IMR-90 (cell line): ENCODE results near the gene SLC8A1. TPM values are rescaled to one million over a fixed set of nuclear protein-coding genes. Genes with fewer than 3 reads are reported as not detected.

Source experiments
- ATAC-seq: fragments of 200-7000 bp; cut with Tn5 transposase; 2 replicates; pipeline ENCODE4 v1.9.1; 2020; ENCODE audit warnings: low read depth, mild to moderate bottlenecking, moderate library complexity
- BruUV-seq: library from RNA; stranded (reverse); fragments of 400-500 nt; replicated peaks from 2 replicates; lab custom pipeline; 2021; lab: Mats Ljungman, UMichigan
- CTCF ChIA-PET: fragments of 300-600 bp; formaldehyde crosslinking; extraction: SDS; loops from one replicate; lab custom pipeline; 2021; ENCODE audit warnings: antibody characterized with exemption; lab: Yijun Ruan, JAX
- POLR2A ChIA-PET: fragments of 300-600 bp; sonication (Branson Sonifier 250); formaldehyde crosslinking; loops from one replicate; lab custom pipeline; 2022; ENCODE audit warnings: antibody characterized with exemption; ENCODE audit not compliant: unreplicated experiment; lab: Charles Lee
- DNase-seq: peaks from one replicate; pipeline ENCODE4 v3.0.0; 2013
- H2AFZ ChIP-seq: replicated peaks from 2 replicates; pipeline ENCODE3; 2013; ENCODE audit warnings: low read length, mild to moderate bottlenecking; ENCODE audit not compliant: poor library complexity
- H2AK5ac ChIP-seq: 2 replicates; pipeline ENCODE4 v1.6.1; 2013; ENCODE audit warnings: low read depth, low read length, inconsistent platforms
- H2AK9ac ChIP-seq: replicated peaks from 2 replicates; pipeline ENCODE3; 2013; ENCODE audit warnings: mild to moderate bottlenecking, low read depth, low read length, moderate library complexity; ENCODE audit not compliant: poor library complexity
- H2BK120ac ChIP-seq: 2 replicates; pipeline ENCODE4 v1.6.1; 2013; ENCODE audit warnings: low read depth, low read length, inconsistent platforms
- H2BK15ac ChIP-seq: 3 replicates; pipeline ENCODE4 v1.6.1; 2013; ENCODE audit warnings: low read depth, low read length, inconsistent platforms
- H2BK20ac ChIP-seq: 2 replicates; pipeline ENCODE4 v1.6.1; 2013; ENCODE audit warnings: low read depth, mild to moderate bottlenecking, inconsistent platforms, low read length, moderate library complexity
- H2BK5ac ChIP-seq: 2 replicates; pipeline ENCODE4 v1.6.1; 2013; ENCODE audit warnings: mild to moderate bottlenecking, low read depth, low read length, inconsistent platforms; ENCODE audit not compliant: poor library complexity, severe bottlenecking
- H3K14ac ChIP-seq: replicated peaks from 2 replicates; pipeline ENCODE4 v1.6.1; 2013; ENCODE audit warnings: low read depth, low read length, inconsistent platforms
- H3K18ac ChIP-seq: 2 replicates; pipeline ENCODE4 v1.6.1; 2013; ENCODE audit warnings: low read depth, low read length, control low read depth
- H3K23ac ChIP-seq: 2 replicates; pipeline ENCODE4 v1.6.1; 2013; ENCODE audit warnings: low read depth, low read length, inconsistent platforms
- H3K27ac ChIP-seq: 2 replicates; pipeline ENCODE4 v1.5.1; 2013; ENCODE audit warnings: mild to moderate bottlenecking, control low read depth, low read length; ENCODE audit not compliant: insufficient read depth
- H3K27me3 ChIP-seq: 2 replicates; pipeline ENCODE4 v1.6.1; 2013; ENCODE audit warnings: low read length; ENCODE audit not compliant: control insufficient read depth, insufficient read depth
- H3K36me3 ChIP-seq: 2 replicates; pipeline ENCODE4 v1.6.1; 2013; ENCODE audit warnings: low read length, mixed read lengths; ENCODE audit not compliant: control insufficient read depth, insufficient read depth
- H3K4ac ChIP-seq: 2 replicates; pipeline ENCODE4 v1.6.1; 2013; ENCODE audit warnings: low read depth, low read length, inconsistent platforms
- H3K4me1 ChIP-seq: 2 replicates; pipeline ENCODE4 v1.6.1; 2013; ENCODE audit warnings: low read length, mixed read lengths; ENCODE audit not compliant: control insufficient read depth, insufficient read depth
- H3K4me2 ChIP-seq: 2 replicates; pipeline ENCODE4 v1.6.1; 2013; ENCODE audit warnings: low read depth, mild to moderate bottlenecking, control low read depth, low read length, moderate library complexity
- H3K4me3 ChIP-seq: 2 replicates; pipeline ENCODE4 v1.5.1; 2013; ENCODE audit warnings: low read depth, mild to moderate bottlenecking, control low read depth, low read length, moderate library complexity; ENCODE audit not compliant: insufficient read depth
- H3K56ac ChIP-seq: 2 replicates; pipeline ENCODE4 v1.6.1; 2013; ENCODE audit warnings: low read length, inconsistent platforms; ENCODE audit not compliant: insufficient read depth; ENCODE audit errors: extremely low read depth
- H3K79me1 ChIP-seq, 2 experiments: 2 replicates each; pipeline ENCODE4 v1.6.1; 2013; ENCODE audit warnings: low read length in 2 of 2, inconsistent platforms in 1 of 2, low read depth in 1 of 2
- H3K9ac ChIP-seq: 2 replicates; pipeline ENCODE4 v1.6.1; 2013; ENCODE audit warnings: low read depth, low read length, control low read depth
- H3K9me1 ChIP-seq: 2 replicates; pipeline ENCODE4 v1.6.1; 2013; ENCODE audit warnings: low read length, inconsistent platforms; ENCODE audit not compliant: insufficient read depth
- H3K9me3 ChIP-seq: 2 replicates; pipeline ENCODE4 v1.6.1; 2013; ENCODE audit warnings: low read length; ENCODE audit not compliant: control insufficient read depth, insufficient read depth
- H4K20me1 ChIP-seq: 2 replicates; pipeline ENCODE4 v1.6.1; 2013; ENCODE audit warnings: low read length, inconsistent platforms; ENCODE audit not compliant: insufficient read depth
- H4K5ac ChIP-seq: 2 replicates; pipeline ENCODE4 v1.6.1; 2013; ENCODE audit warnings: mild to moderate bottlenecking, low read depth, low read length, control low read depth
- H4K8ac ChIP-seq, 2 experiments: 2 replicates each; pipeline ENCODE4 v1.6.1; 2013; ENCODE audit warnings: low read depth in 2 of 2, low read length in 2 of 2, control low read depth in 1 of 2, inconsistent platforms in 1 of 2
- H4K91ac ChIP-seq: 2 replicates; pipeline ENCODE4 v1.6.1; 2013; ENCODE audit warnings: low read depth, low read length, inconsistent platforms; ENCODE audit not compliant: insufficient read depth
- BHLHE40 ChIP-seq: fragments of 150-350 bp; IDR thresholded peaks from 2 replicates; pipeline ENCODE4 v1.6.1; 2016; ENCODE audit warnings: mild to moderate bottlenecking, low read depth, low read length
- CEBPB ChIP-seq: IDR thresholded peaks from 2 replicates; pipeline ENCODE4 v1.6.1; 2012; ENCODE audit warnings: low read depth, low read length, improper control_type of control experiment
- CHD1 ChIP-seq: IDR thresholded peaks from 2 replicates; pipeline ENCODE4 v1.6.1; 2012; ENCODE audit warnings: low read depth, low read length, improper control_type of control experiment
- FOS ChIP-seq: fragments of 150-350 bp; IDR thresholded peaks from 2 replicates; pipeline ENCODE4 v1.6.1; 2016; ENCODE audit warnings: low read depth, low read length
- MAFK ChIP-seq: IDR thresholded peaks from 2 replicates; pipeline ENCODE4 v1.6.1; 2012; ENCODE audit warnings: low read depth, low read length, improper control_type of control experiment
- MAZ ChIP-seq: IDR thresholded peaks from 2 replicates; pipeline ENCODE4 v1.6.1; 2012; ENCODE audit warnings: low read depth, mild to moderate bottlenecking, low read length, improper control_type of control experiment, moderate library complexity, borderline replicate concordance
- MXI1 ChIP-seq: IDR thresholded peaks from 2 replicates; pipeline ENCODE4 v1.6.1; 2012; ENCODE audit warnings: low read depth, mild to moderate bottlenecking, low read length, moderate library complexity, borderline replicate concordance
- NFE2L2 ChIP-seq: fragments of 150-350 bp; IDR thresholded peaks from 2 replicates; pipeline ENCODE4 v1.6.1; 2016; ENCODE audit warnings: low read depth, mild to moderate bottlenecking, low read length
- POLR2A ChIP-seq: IDR thresholded peaks from 2 replicates; pipeline ENCODE4 v1.6.1; 2012; ENCODE audit warnings: mild to moderate bottlenecking, low read depth, low read length
- RAD21 ChIP-seq: IDR thresholded peaks from 2 replicates; pipeline ENCODE4 v1.6.1; 2012; ENCODE audit warnings: low read length, improper control_type of control experiment
- RCOR1 ChIP-seq: IDR thresholded peaks from 2 replicates; pipeline ENCODE4 v1.6.1; 2012; ENCODE audit warnings: mild to moderate bottlenecking, low read length, improper control_type of control experiment; ENCODE audit not compliant: insufficient replicate concordance
- RFX5 ChIP-seq: IDR thresholded peaks from 2 replicates; pipeline ENCODE4 v1.8.0; 2012; ENCODE audit warnings: low read depth, mild to moderate bottlenecking, low read length, moderate library complexity
- SMC3 ChIP-seq: fragments of 150-350 bp; IDR thresholded peaks from 2 replicates; pipeline ENCODE4 v1.6.1; 2016; ENCODE audit warnings: low read depth, mild to moderate bottlenecking, antibody characterized with exemption, low read length, moderate library complexity
- WGBS, 2 experiments: methylation state at CpG; one replicate each; pipeline versions ENCODE4 v1.1.5 to v1.1.7; 2013; ENCODE audit warnings: missing lambda C conversion rate in 2 of 2; ENCODE audit not compliant: insufficient read length in 1 of 2; ENCODE audit errors: extremely low coverage in 2 of 2; 5-methylcytosine and 5-hydroxymethylcytosine counted together
- dilution Hi-C: fragments of 300-500 bp; cut with HindIII; formaldehyde crosslinking; loops from one replicate; pipeline ENCODE4 v1.14.3; 2018; ENCODE audit warnings: low sequenced_read_pairs; ENCODE audit not compliant: unreplicated experiment
- in situ Hi-C: fragments of 300-500 bp; cut with MboI; formaldehyde crosslinking; loops from 3 replicates; pipeline ENCODE4 v1.14.3; 2019; ENCODE audit warnings: low sequenced_read_pairs, inconsistent platforms, mixed read lengths
- intact Hi-C: fragments of 100-400 bp; cut with micrococcal nuclease; formaldehyde crosslinking; loops from 2 replicates; pipeline ENCODE4 v1.10.0; 2022
- polyA plus RNA-seq, 3 experiments: library from polyadenylated mRNA; depleted of rRNA; stranded (reverse); fragments of >200 nt; gene quantifications; 2 replicates each; pipeline ENCODE4 v1.2.3, GENCODE V29; 2012; ENCODE audit warnings: low replicate concordance in 1 of 3
- total RNA-seq: library from RNA; depleted of rRNA; stranded (reverse); fragments of >200 nt; gene quantifications from 2 replicates; pipeline ENCODE4 v1.2.3, GENCODE V29; 2012
- TF ChIP-seq, protein P1 (sequence below): fragments of 150-350 bp; IDR thresholded peaks from 2 replicates; pipeline ENCODE4 v1.6.1; 2017; ENCODE audit warnings: mild to moderate bottlenecking, antibody characterized with exemption, low read length, low read depth
- TF ChIP-seq, protein P2 (sequence below): conservative IDR thresholded peaks from 2 replicates; pipeline ENCODE4 v1.5.1; 2012; ENCODE audit warnings: mild to moderate bottlenecking, low read depth, low read length, improper control_type of control experiment
- TF ChIP-seq, protein P3 (sequence below): fragments of 150-350 bp; IDR thresholded peaks from 2 replicates; pipeline ENCODE4 v1.6.1; 2016; ENCODE audit warnings: low read depth, mild to moderate bottlenecking, low read length, moderate library complexity, borderline replicate concordance

Gene SLC8A1
- total and polyA plus RNA-seq, 2 of the 4 experiments (the other 2 are of a cell fraction), result 7.7 to 57.0 TPM

DNA sequence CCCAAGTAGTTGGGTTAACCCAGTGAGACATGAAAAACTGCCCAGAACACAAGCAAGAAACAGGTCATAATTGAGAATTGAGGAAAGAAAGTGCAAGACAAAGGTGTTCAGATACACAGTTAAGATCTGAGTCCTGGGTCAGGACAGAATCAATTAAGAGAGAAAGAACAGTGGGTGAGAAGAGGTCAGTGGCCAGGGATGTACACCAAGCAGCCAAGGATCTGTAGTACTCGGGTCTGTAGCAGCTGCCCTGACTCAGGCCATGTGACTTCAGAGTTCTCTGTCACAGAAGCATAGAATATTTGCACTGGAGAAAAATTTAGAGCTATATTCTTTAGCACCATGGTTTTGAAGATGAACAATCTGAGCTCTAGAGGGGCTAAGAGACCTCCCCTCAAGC lies 141.6 kb downstream of the SLC8A1 start:
- Histone ChIP-seq H3K4me2 (no peak overlapping the region), H2AFZ (no peak overlapping the region), H3K9me3 (no peaks in the 10 kb centered on the region), H2BK20ac (no peak overlapping the region), H3K4me1 (no peaks in the 10 kb centered on the region), H3K4me3 (no peak overlapping the region), H3K27ac (no peak overlapping the region), H4K8ac (no peak overlapping the region), H3K23ac (no peak overlapping the region), H4K5ac (no peak overlapping the region), H4K20me1 (no peaks in the 10 kb centered on the region), H2AK9ac (no peak overlapping the region), H3K9me1 (no peaks in the 10 kb centered on the region), H3K79me1 (peaks cover 0 to 8% of the 10 kb centered on the region in 2 experiments; a peak in 2 of 4 replicates), H4K91ac (no peak overlapping the region), H2AK5ac (no peak overlapping the region), H3K56ac (no peak overlapping the region), H2BK15ac (no peak overlapping the region), H2BK5ac (no peak overlapping the region), H3K18ac (no peak overlapping the region), H3K4ac (no peak overlapping the region), H2BK120ac (no peak overlapping the region), H3K14ac (no peak overlapping the region), H3K9ac (no peak overlapping the region), H3K27me3 (no peaks in the 10 kb centered on the region), H3K36me3 (0 out of 2 replicates have a peak, but pooled peaks cover 1% of the 10 kb centered on the region)
- ATAC-seq (no peak), DNase-seq (no peak)
- dilution Hi-C loops, result no loop called here
- WGBS, 2 experiments, result no CpG with 5 or more reads among the region's 1 CpG
- ChIA-PET POLR2A (no interaction called here), CTCF (no interaction called here)
- in situ Hi-C loops, result no loop called here
- intact Hi-C loops, result no loop called here
- TF ChIP-seq BHLHE40 (no peak), RAD21 (no peak), CHD1 (no peak), MAZ (no peak), POLR2A (no peak), MXI1 (no peak), RCOR1 (no peak), MAFK (no peak), SMC3 (no peak), FOS (no peak), CEBPB (no peak), NFE2L2 (no peak), RFX5 (no peak)
- TF ChIP-seq, protein P1, sequence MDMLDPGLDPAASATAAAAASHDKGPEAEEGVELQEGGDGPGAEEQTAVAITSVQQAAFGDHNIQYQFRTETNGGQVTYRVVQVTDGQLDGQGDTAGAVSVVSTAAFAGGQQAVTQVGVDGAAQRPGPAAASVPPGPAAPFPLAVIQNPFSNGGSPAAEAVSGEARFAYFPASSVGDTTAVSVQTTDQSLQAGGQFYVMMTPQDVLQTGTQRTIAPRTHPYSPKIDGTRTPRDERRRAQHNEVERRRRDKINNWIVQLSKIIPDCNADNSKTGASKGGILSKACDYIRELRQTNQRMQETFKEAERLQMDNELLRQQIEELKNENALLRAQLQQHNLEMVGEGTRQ, result no peak
- TF ChIP-seq, protein P2, sequence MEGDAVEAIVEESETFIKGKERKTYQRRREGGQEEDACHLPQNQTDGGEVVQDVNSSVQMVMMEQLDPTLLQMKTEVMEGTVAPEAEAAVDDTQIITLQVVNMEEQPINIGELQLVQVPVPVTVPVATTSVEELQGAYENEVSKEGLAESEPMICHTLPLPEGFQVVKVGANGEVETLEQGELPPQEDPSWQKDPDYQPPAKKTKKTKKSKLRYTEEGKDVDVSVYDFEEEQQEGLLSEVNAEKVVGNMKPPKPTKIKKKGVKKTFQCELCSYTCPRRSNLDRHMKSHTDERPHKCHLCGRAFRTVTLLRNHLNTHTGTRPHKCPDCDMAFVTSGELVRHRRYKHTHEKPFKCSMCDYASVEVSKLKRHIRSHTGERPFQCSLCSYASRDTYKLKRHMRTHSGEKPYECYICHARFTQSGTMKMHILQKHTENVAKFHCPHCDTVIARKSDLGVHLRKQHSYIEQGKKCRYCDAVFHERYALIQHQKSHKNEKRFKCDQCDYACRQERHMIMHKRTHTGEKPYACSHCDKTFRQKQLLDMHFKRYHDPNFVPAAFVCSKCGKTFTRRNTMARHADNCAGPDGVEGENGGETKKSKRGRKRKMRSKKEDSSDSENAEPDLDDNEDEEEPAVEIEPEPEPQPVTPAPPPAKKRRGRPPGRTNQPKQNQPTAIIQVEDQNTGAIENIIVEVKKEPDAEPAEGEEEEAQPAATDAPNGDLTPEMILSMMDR, result no peak
- TF ChIP-seq, protein P3, sequence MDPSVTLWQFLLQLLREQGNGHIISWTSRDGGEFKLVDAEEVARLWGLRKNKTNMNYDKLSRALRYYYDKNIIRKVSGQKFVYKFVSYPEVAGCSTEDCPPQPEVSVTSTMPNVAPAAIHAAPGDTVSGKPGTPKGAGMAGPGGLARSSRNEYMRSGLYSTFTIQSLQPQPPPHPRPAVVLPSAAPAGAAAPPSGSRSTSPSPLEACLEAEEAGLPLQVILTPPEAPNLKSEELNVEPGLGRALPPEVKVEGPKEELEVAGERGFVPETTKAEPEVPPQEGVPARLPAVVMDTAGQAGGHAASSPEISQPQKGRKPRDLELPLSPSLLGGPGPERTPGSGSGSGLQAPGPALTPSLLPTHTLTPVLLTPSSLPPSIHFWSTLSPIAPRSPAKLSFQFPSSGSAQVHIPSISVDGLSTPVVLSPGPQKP, result no peak
- no TSS peak for BruUV-seq
